ENCODE measurements around the gene FLVCR1. TPM values are rescaled to one million over a fixed set of nuclear protein-coding genes. Genes with fewer than 3 reads are reported as not detected.
"Not testable (repeated sequence)": the region's sequence is repeated elsewhere in the genome, so short reads cannot be mapped to it uniquely, and the experiment has no call there.

Gene FLVCR1
- total RNA-seq, 4 donors from 2014 or later: 3.1 to 4.3 (median 3.7) TPM

- intact Hi-C loops (cut with DNase I): no loop called here
- no peak for TF ChIP-seq POLR2A (IDR thresholded peaks at IDR 0.05; ENCODE audit: low read depth)
- TF ChIP-seq, protein P1, sequence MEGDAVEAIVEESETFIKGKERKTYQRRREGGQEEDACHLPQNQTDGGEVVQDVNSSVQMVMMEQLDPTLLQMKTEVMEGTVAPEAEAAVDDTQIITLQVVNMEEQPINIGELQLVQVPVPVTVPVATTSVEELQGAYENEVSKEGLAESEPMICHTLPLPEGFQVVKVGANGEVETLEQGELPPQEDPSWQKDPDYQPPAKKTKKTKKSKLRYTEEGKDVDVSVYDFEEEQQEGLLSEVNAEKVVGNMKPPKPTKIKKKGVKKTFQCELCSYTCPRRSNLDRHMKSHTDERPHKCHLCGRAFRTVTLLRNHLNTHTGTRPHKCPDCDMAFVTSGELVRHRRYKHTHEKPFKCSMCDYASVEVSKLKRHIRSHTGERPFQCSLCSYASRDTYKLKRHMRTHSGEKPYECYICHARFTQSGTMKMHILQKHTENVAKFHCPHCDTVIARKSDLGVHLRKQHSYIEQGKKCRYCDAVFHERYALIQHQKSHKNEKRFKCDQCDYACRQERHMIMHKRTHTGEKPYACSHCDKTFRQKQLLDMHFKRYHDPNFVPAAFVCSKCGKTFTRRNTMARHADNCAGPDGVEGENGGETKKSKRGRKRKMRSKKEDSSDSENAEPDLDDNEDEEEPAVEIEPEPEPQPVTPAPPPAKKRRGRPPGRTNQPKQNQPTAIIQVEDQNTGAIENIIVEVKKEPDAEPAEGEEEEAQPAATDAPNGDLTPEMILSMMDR (IDR thresholded peaks at IDR 0.05): no peak
- no peak for TF ChIP-seq EP300 (IDR thresholded peaks at IDR 0.05)
- no peak for TF ChIP-seq POLR2AphosphoS5 (IDR thresholded peaks at IDR 0.05)
- H3K4me3 ChIP-seq: no peak overlapping the region
- no peak overlapping the region for H3K27ac ChIP-seq (replicated peaks in 1 of 4)
- H3K4me1 ChIP-seq: peaks cover 15 to 53% (median 40%) of the 10 kb centered on the region in 4 donors
- no peaks in the 10 kb centered on the region for H3K36me3 ChIP-seq
- no peaks in the 10 kb centered on the region for H3K9me3 ChIP-seq
- H3K27me3 ChIP-seq: no peaks in the 10 kb centered on the region
- 74% methylated on average over 5 of the region's 5 CpGs for WGBS
- no peak for DNase-seq (ENCODE audit: extremely low spot score)
Measured at GRCh38 chr1:212860713-212861581, 2.9 kb downstream of the FLVCR1 start.

DNA sequence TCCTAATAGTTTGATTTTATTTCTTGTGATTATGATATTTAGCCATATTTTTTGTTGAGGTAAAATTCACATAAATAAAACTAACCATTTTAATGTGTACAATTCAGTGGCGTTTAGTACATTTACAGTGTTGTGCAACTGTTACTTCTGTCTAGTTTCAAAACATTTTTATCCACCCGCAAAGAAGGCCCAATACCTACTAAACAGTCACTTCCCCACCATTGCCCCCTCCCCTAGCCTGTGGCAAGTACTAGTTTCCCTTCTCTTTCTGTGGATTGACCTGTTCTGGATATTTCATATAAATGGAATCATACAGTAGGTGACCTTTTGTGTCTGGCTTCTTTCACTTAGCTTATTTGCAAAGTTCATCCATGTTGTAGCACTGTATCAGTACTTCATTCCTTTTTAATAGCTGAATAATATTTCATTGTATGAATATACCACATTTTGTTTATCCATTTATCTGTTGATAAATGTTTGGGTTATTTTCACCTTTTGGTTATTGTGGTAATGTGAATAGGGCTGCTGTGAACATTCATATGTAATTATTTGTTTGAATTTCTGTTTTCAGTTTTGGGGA, 4.1 kb downstream of the FLVCR1 start:
- H3K9me3 ChIP-seq: no peaks in the 10 kb centered on the region
- no peaks in the 10 kb centered on the region for H3K27me3 ChIP-seq
- WGBS: 78% methylated on average over 2 of the region's 2 CpGs
- peaks cover 12 to 48% (median 33%) of the 10 kb centered on the region in 4 donors for H3K4me1 ChIP-seq
- intact Hi-C loops (cut with DNase I): no loop called here
- no peak overlapping the region for H3K4me3 ChIP-seq
- TF ChIP-seq, protein P1 (IDR thresholded peaks at IDR 0.05): no peak
- TF ChIP-seq POLR2AphosphoS5 (IDR thresholded peaks at IDR 0.05) (no peak), POLR2A (IDR thresholded peaks at IDR 0.05; ENCODE audit: low read depth) (no peak), EP300 (IDR thresholded peaks at IDR 0.05) (no peak)
- DNase-seq (ENCODE audit: extremely low spot score): no peak
- H3K36me3 ChIP-seq: peaks cover 0 to 1% (median 0%) of the 10 kb centered on the region in 4 donors
- no peak overlapping the region for H3K27ac ChIP-seq (replicated peaks in 1 of 4)

DNA sequence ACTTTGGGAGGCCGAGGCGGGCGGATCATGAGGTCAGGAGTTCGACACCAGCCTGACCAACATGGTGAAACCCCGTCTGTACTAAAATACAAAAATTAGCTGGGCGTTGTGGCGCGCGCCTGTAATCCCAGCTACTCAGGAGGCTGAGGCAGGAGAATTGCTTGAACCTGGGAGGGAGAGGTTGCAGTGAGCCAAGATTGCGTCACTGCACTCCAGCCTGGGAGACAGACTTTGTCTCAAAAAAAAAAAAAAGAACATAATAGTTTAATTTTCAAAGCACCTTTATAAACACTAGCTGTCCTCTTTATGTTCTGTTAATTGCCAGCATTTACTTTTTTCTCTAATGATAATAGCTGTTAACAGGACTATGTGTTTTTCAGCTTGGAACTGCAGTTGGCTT, 5.3 kb downstream of the FLVCR1 start:
- H3K4me3 ChIP-seq; H3K27me3 ChIP-seq; intact Hi-C loops (cut with DNase I); H3K27ac ChIP-seq (replicated peaks in 1 of 4); DNase-seq (ENCODE audit: extremely low spot score); H3K9me3 ChIP-seq: not testable (repeated sequence)
- Histone ChIP-seq H3K4me1 (peaks cover 10 to 45% (median 28%) of the 10 kb centered on the region in 4 donors), H3K36me3 (peaks cover 0 to 11% (median 3%) of the 10 kb centered on the region in 4 donors)
- 88% methylated on average over 10 of the region's 10 CpGs for WGBS

DNA sequence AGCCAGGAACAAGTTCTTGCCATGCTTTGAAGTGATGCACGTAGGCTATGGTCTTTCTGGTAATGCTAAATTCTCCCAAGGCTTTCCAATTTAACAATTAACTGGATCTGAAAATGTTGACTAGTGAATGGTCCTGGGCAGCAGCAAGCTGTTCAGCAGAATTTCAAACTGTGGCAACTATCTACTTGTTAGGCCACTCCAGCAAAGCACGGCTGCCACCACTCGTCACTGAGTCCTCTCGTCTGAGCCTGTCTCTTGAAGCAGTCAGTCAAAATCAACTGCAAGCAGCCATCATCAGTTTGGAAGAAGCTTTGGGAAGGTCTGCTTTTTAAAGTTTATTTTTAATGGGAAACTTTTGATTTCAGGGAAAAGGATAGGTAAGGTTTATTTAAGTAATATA, 6.1 kb downstream of the FLVCR1 start:
- H3K4me1 ChIP-seq: peaks cover 5 to 39% (median 22%) of the 10 kb centered on the region in 4 donors
- 89% methylated on average over 4 of the region's 4 CpGs for WGBS

GRCh38 chr1:212867192-212867591, 9.1 kb downstream of the FLVCR1 start:
- no peak for DNase-seq (ENCODE audit: extremely low spot score)
- Histone ChIP-seq H3K4me3 (no peak overlapping the region), H3K9me3 (no peaks in the 10 kb centered on the region), H3K27ac (replicated peaks in 1 of 4) (no peak overlapping the region), H3K4me1 (peaks cover 0 to 12% (median 3%) of the 10 kb centered on the region in 4 donors), H3K36me3 (peaks cover 0 to 25% (median 5%) of the 10 kb centered on the region in 4 donors), H3K27me3 (no peaks in the 10 kb centered on the region)
- TF ChIP-seq EP300 (IDR thresholded peaks at IDR 0.05) (no peak), POLR2AphosphoS5 (IDR thresholded peaks at IDR 0.05) (no peak), POLR2A (IDR thresholded peaks at IDR 0.05; ENCODE audit: low read depth) (no peak)
- TF ChIP-seq, protein P1 (IDR thresholded peaks at IDR 0.05): no peak
- intact Hi-C loops (cut with DNase I): no loop called here
- 98% methylated on average over 1 of the region's 1 CpG for WGBS

More for the DNA sequence above, 6.1 kb downstream of the FLVCR1 start:
- DNase-seq (ENCODE audit: extremely low spot score): no peak
- peaks cover 0 to 17% (median 5%) of the 10 kb centered on the region in 4 donors for H3K36me3 ChIP-seq
- intact Hi-C loops (cut with DNase I): no loop called here
- no peak overlapping the region for H3K27ac ChIP-seq (replicated peaks in 1 of 4)
- no peaks in the 10 kb centered on the region for H3K27me3 ChIP-seq
- no peak for TF ChIP-seq POLR2A (IDR thresholded peaks at IDR 0.05; ENCODE audit: low read depth)
- no peaks in the 10 kb centered on the region for H3K9me3 ChIP-seq
- H3K4me3 ChIP-seq: no peak overlapping the region
